DMS153 treated with DMSO at 0.1 percent for 48 hours (cell line): ENCODE measurements around the gene GPR31.
"Not testable (repeated sequence)": the region's sequence is repeated elsewhere in the genome, so short reads cannot be mapped to it uniquely, and the experiment has no call there.

Experiments used
- DNase-seq: peaks from one replicate; lab custom pipeline; 2025; ENCODE audit not compliant: unreplicated experiment; lab: John Stamatoyannopoulos, UW

Gene GPR31

DNA sequence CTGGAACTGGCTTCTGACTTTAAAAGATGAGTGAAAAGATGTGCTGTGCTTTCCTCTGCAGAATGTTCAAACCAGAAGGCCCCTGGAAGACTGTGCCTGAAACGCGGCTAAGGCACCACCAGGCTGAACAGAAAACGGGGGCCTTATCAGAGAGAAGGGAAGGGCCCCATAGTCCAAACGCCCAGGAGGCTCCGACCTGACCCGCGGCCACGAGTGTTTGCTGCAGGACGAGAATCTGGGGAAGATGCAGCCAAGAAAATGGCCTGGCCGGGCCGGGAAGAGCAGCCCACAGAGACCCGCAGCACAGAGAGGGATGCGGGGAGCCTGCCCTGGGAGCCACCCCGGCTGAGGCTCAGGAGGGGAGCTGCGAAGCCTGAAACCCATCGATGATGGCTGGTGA lies 10.5 kb upstream of the GPR31 start:
- DNase-seq: not testable (repeated sequence)

DNA sequence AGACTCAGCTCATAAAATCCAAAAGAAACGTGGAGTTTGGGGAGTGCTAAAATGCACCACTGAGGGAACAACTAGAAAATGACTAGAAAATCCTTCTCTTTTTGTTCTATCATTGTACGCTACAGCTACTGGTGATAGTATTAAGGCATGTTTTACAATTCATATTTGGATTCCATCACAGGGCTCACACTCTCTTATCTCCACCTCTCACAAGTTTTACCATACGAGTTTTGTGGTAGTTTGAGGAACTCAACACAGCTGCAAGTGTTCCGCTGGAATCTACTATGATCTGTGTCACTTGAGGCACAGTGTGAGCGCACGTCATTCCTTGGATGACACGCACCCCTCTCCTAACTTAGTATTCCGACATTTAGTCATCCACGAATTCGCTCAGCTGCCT lies 9.9 kb upstream of the GPR31 start:
- not testable (repeated sequence) for DNase-seq

DNA sequence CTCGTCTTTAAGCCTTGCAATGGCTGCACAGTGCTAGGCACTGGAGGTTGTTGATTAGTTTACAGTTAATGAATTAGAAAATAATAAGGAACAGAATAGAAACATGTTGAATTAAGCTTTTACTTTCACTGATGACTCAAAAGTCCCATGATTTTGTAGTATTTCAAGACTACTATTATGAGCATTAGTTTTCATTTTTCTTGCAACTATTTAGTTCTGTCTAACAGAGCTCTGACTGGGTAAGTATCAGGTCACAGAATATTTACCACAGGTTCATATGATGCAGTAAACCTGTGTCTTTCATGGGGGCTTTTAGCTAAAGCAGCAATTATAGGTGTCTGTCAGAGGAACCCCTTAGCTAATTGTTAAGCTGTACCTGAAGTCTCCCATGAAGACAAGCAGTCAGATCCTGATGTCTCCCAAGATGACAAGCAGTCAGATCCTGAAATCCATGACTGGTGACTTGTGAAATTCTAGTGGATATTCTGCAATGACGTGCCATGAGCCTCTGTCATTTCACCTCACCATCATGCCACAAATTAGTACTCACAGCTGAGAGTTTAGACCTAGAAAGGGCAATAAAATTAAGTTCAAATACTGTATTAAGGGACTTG lies 8.2 kb upstream of the GPR31 start:
- DNase-seq: no peak

DNA sequence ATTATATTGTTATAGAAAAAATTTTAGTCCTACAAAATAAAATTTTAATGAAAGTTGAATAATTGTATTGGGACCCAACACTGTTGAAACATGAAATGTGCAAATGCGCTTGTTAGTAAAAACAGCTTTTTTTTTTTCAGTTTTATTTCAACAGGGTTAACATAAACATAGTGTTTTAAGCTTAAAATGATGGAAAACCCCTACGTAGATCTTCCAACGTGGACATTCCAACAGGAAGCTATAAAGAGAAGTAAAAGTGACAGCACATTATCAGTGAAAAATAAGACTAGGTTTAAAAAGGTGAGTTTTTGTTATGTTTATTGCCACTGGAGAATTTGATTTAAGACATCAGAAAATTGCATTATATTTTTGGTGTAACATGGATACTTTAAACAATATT lies 6.5 kb upstream of the GPR31 start:
- no peak for DNase-seq

DNA sequence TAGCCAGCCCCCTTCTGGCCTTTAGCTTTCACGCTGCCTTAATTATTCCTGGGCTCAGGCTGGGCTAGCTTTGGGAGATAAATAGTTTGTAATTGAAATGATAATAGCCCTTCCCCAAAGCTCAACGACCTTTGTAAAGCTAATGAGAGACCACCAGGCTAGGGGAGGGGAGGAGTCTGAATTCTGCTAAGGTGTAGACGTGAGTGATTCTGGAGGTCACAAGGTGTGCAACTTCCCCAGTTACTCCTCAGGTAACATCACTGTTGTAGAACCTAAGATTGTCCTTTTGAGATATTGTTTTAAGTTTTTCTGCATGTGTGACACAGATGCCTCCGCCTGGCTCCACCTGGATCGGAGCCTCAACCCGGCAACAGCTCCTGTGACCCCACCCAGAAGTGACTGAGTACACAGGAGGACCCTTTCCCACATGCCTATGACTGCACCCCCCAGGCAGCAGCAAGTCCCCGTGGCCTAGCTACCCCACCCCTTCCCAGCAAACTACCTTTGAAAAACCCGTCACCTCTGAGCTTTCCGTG lies 5.8 kb upstream of the GPR31 start:
- no peak for DNase-seq

DNA sequence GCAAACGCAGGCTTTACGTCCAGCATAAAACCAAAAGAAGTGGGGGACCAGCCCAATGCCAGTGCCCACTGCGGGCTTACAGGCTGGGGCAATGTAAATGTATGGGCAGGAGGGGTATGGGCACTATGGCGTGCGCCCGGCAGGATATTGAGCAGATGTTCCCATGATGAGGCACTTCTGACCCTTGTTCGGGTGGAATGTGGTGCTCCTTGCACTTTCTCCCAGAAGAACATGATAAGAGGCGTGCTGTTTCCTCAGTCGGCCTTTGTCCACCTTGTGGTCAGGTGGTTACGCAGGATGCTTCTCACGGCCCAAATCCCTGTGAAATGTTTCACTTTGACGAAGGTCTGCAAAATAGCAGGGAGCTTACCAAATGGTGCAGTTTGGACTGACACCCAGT lies 4.8 kb upstream of the GPR31 start:
- DNase-seq: no peak

DNA sequence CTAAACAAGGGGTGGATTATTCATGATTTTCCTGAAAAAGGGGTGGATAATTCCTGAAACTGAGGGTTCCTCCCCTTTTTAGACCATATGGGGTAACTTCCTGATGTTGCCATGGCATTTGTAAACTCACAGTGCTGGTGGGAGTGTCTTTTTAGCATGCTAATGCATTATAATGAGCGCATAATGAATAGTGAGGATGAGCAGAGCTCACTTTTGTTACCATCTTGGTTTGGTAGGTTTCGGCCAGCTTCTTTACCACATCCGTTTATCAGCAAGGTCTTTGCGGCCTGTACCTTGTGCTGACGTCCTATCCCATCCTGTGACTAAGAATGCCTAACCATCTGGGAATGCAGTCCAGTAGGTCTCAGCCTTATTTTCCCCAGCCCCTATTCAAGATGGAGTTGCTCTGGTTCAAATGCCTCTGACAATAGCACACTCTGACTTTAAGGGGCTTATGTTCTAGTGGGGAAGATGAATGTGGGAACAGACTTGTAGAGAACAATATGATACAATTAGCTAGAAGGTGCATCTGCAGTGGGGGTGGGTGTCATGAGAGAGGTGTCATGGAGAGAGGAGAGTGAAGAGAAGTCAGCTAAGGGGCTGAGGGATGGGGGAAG lies 4.2 kb upstream of the GPR31 start:
- no peak for DNase-seq

DNA sequence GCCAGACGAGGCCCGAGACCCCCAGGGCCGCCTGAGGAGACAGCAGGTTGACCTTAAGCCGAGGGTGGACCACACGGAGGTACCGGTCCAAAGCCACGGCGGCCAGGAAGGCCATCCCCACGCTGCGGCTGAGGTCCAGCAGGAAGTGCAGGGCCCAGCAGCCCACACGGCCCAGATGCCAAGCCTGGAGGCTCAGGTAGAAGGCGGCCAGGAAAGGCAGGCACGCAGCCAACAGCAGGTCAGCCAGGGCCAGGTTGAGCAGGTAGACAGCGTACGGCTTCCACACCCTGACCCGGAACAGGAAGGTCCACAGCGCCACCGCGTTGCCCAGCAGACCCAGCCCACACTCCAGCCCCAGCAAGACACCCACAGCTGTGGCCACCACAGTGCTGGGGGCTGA lies 366 bp downstream of the GPR31 start:
- no peak for DNase-seq

DNA sequence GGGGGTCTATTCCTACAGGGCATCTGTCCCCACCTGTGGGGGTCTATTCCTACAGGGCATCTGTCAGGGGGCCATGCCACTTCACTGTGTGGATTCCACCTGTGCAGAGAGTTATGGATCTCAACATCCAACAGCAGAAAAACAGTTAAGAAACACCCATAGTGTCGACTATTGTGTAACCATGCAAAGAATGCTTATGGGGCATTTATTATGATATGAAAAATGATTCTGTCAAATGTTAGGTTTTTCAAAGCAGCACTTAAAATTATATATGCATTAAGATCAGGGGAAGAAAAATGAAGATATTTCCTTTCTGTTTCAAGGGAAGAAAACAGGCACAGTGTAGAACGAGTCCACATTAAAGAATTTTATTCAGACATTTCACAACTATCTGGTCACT lies 2.9 kb downstream of the GPR31 start:
- DNase-seq: no peak

DNA sequence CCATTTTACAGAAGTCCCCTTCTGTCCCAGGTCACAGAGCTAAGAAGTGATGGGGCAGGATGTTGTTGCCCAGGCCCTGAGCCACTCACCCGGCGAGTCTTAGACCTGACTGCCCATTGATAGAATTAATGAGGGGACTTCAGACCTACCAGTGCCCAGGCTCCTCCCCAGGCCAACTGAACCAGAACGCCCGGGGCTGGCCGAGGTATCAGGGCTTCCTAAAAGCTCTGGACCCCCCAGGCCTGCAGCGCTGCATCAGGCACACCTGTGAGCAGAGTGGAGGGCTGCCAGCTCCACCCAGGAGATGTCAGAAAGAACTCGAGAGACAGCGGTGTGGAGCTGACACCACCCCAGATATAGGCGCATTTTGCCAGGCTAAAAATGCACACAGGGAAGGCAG lies 3.5 kb downstream of the GPR31 start:
- DNase-seq: no peak

DNA sequence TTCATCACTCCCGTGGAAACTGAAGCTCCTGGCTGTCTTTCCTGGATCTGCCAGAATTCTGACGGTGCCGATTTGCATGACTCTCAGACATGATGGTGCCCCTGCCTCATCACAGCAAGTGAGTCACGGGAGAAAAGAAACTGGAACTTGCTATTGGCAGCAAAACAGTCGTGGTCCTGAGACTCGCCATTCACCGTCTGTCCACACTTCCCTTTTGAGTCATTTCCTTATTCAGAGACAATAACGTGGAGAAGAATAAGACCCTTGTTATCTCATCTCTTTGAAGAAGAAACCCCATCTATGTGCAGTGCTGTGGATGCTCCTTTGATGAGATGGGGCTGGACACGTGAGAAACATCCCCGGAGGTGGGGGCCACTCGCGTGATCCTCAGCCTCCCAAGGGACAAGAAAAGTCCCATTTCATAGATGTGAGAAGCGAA lies 4.2 kb downstream of the GPR31 start:
- DNase-seq: no peak

DNA sequence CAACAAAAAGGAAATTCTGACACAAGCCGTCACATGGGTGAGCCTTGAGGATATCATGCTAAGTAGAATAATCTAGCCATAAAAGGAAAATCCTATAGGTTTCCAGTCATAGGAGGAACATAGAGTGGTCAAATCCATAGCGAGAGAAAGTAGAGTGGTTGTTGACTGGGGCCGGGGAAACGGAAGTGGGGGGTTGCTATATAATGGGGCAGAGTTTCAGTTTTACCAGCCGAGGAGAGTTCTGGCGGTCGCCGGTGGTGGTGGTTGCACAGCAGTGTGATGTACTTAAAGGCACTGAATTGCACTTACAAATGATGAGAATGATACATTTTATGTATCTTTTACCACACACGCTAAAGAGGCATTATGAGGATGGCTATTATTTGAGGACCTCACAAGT lies 4.9 kb downstream of the GPR31 start:
- DNase-seq: no peak

DNA sequence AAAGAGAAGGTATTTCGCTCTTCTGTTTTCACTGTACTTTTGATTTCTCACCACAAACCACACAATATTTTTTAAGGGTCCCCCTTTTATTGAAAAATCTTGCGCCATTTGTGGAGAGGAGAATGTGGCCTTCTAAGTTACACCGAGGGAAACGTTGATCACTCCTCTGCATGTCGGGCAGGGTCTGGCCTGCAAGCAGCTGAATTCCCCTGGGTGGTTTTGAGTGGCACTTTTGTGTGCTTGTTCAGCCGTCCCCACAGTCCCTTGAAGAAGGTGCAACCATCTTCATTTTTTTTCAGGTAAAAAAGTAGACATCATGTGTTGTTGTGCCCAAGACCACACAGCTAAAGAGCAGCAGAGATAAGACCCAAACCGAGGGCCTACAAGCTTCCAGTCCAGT lies 6.1 kb downstream of the GPR31 start:
- no peak for DNase-seq

DNA sequence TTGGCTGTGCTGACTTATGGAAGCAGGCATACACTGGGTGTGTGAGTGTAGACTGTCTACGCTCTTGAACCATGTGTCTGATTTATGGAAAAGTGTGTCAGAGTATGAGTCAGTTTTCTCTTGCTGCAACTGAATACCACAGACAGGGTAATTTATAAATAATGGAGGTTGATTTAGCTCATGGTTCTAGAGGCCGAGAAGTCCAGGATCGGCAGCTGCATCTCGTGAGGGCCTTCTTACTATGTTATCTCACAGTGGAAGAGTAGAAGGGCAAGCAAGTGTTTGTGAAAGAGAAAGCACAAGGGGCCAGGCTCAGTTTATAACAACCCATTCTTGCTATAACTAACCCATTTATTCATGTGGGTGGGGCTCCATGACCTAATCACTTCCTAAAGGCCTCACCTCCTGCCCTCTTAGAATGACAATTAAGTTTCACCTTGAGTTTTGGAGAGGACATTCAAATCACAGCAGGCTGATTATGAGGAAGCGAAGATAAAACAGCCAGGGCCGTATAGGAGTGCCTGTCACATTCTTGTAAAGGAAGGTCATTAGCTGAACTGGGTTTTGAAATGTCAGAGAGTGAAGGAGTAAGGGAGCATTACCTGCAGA lies 6.7 kb downstream of the GPR31 start:
- no peak for DNase-seq

DNA sequence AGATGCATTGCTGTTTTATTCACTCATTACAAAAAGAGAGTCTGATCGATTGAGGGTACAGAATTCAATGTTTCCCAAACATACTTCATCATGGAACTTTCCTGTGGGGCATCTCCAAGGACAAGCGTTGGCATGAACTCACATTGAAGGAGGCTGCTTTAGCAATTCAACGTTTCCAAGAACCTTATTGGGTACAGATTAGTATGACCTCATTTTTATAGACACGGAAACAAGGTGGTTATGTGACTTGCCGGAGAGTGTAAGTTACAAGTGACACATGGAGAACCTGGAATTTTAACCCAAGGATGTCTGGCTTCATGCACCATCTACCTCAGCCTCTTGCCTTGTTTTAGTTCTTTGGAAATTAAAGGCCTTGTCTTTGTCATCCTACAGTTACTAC lies 8.8 kb downstream of the GPR31 start:
- DNase-seq: no peak

DNA sequence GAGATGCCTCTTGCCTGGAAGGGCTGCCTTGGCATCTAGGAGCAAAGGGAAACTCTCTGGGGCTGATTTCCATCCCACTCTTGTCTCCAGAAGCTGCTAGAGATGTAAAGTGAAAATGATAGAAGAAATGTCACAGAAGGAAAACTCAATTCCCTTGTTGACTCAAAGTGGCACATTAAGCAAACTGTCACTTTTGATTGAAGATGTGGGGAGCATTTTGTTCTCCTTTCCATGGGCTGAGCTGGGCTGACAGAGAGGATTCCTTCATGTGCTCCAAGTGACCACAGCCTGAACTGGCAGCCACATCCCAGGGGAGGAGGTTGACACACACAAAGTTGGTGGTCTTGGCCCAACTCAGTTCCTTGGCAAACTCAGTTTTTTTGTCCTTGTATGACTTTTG lies 9.8 kb downstream of the GPR31 start:
- DNase-seq: no peak

DNA sequence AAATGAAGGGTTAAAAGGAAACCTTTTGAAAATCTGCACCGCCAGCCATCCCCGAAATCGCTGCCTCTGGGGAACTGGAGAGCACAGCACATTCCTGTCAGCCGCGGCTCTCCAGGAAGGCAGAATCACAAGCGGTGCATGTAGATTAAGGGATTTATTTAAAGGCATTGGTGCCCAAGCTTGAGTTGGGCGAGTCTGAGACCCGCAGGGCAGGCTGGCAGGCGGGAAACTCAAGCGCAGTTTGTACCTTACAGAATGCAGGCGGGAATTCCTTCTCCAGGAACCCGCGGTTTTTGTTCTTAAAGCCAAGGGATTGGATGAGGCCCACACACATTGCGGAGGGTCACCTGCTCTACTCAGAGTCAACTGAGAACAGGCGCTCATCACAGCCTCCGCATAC lies 10.8 kb downstream of the GPR31 start:
- no peak for DNase-seq

DNA sequence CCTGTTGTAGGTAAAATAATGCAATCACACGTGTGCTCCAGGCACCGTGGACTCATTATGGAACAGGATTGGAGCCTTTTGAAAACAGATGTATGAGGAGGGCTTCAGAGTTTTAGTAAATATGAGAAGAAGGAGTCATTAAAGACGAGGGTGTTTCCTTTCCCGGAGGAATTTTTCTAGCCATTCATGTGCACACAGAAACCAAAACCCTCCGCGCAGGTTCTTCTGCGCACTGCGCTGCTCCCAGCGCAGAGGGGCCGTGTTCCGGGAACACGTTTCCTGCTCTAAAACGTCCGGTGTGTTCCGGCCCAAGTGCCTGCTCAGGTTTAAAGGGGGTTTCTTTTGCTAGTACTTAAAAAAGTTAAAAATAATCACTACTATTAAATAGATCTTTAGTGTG lies 11.6 kb downstream of the GPR31 start:
- no peak for DNase-seq

DNA sequence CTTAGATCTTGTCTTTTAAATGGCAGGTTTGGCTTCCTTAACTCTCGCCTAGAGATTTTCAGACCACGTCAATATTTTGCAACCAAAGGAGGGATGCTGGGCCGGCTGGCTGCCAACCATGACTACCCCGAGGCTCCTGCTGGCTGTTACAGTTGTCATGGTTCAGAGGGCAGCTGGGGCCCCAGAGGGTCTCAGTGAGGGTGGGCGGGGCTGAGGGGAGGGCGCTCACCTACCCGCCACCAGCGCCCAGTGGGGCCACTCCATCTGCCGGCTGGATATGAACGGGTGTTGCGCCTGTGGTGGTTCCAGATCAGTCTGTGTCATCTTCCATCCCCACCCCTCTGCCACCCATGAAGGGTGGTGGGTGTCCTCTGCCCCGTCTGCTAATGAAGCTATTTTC lies 12.3 kb downstream of the GPR31 start:
- DNase-seq: no peak

DNA sequence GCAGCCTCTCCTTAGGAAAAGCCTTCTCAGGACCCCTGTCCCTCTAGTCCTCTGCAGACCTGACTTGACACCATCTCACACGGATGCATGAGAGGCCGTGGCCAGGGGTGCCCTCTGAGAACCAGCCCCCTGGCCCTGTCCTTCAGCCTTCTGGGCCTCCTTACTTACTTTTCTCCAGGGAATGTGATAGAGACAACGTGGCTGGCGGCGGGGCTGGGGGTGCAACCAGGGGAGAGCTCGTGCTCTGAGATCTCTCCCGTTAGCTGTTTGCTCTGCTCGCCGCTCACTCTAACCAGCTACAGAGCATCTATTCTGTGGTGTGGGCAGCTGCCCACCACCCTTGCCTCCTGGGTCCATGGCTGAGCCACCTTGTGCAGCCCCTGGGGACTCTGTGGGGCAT lies 14.7 kb downstream of the GPR31 start:
- no peak for DNase-seq

DNA sequence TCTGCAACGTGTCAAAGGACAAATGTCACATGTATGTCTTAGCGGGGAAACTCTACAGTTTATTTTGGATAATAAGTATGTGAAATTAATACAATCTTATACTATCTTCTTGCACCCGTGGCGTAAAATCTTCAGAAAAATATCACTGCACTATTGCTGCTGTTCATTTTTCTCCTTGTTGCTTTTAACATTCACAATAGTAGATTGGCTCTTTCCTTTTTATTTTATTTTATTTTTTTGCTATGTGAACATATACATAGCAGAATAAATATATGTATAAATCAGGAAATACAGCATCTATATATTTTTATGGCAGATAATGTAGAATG lies 15.4 kb downstream of the GPR31 start:
- DNase-seq: no peak

DNA sequence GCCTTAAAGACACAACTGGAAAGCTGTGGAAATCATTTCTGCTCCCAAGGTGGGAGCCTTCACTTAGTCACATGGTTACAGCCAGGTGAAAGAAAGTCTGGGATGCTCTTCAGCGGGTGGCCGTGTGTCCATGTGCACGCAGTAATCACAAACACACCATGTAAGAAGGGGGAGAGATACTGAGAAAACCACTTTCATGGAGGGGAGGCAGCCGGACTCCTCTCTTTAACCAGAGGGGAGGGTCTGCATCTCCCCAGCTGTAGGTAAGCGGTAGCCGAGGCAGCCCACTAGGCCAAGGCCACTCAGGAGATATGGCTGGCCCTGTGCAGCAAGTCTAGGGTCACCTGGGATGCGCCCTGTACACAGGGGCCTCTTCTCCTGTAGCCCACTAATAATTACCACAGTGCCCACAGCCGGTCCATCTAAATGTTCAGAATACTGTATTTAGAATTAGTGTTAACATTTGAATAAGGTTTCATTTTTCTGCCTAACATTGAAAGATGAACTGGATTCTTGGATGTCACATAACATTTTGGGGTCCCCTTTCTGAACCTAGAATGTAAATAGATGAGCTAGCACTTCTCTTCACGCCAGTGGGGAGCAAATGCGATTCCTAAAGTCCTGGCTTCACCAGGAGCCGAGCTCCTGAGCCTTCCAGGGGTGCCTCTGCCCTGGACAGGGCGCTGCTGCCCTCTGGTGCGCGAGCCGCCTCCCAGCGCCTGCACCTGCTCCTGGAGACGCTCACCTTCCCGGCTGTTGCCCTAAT lies 15.9 kb downstream of the GPR31 start:
- DNase-seq: peak; percentile 48
